NCI-H526 treated with DMSO at 0.1 percent for 48 hours (cell line): ENCODE measurements around the gene LATS2.

Source experiments
- DNase-seq: peaks from one replicate; lab custom pipeline; 2025; lab: John Stamatoyannopoulos, UW

LATS2 gene

DNA sequence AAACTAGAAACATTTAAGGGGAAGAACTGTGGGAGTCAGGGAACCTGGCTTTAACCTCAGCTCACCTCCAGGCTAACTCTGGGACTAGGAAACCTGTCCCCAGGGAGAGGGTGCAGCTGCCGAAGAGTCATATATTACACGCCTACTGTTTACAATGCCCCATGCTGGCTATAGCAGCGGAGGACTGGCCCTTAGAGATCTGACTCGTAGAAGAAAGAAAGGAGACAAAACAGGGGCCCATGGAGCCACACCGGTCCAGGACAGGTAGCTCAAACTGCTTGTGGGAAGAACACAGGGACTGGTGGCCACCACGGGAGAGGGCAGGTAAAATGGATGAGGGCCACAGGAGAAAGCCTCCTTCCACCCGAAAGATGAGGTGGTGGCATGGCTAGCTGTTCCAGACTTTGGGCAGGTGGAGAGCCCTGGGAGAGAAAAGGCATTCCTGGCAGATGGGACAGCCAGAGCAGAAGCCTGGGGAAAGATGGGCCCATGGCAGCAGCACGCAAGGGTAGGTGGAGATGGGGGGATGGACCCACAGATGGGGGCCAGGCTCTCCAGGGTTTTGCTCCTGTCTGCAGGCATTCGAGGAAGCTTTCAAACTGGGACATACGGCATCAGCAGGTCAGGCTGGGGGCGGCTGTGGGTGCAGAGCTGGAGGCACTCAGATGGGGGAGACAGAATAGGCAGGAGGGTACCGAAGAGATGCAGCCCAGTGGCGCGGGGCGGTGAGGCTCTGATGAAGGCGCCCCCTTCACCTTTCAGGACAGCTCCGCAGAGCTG, 69.5 kb downstream of the LATS2 start:
- no peak for DNase-seq

DNA sequence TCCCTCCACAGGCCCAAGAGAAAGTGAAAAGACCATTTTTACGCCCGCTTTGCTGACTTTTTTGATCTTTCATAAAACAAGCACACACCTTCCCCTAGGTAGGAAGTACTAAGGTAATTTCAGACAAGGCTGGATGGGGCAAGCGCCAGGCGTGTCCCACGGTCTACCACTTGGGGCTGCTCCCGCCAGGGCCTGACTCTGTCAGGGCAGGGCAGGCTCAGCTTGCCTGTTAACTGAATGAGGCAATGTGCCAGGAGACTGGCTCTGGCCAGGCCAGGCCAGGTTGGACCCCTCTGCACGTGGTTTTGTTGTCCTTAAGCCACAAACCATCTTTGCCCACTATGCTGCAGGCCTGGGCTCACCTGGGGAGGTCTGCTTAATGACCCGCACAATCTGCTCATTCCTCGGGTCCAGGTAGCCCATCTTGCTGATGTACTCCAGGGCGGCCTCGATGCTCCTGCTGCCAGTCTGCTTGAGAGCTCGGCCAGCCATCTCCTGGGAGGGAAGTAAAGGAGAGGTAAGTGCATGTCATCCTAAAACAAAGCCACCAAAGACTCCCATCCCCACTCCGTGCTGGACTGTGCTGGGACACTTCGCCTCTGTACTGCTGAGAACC, 70.4 kb downstream of the LATS2 start:
- no peak for DNase-seq

DNA sequence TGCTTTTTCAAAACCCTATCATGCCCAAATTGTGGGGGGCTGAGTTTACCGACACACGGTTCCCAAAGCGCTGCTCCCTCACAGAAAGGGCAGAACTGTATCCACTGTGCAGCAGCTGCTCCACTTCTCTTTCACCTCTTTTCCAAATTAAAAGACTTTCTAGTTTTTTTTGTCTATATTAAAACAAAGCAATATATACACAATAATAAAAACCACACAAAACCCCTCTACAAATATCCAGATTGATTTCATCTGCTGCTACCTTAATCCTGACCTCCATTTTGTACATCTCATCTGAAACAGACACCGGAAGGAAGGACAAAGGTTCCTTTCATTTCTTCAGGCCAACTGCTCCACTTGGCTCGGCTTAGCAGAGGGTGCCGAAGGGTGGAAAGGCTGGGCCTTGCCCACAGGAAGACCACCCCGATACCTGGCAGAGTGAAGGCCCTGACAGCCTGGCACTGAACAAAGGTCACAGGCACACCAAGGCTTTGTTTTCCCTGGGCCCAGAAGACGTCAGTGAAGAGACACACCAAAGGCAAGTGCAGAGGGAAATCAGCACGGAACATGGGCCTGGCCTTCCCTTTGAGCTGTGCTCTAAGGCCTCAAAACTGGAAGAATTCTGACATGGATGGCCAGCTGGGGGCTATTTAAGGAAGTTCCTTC, 71.6 kb downstream of the LATS2 start:
- DNase-seq: no peak

DNA sequence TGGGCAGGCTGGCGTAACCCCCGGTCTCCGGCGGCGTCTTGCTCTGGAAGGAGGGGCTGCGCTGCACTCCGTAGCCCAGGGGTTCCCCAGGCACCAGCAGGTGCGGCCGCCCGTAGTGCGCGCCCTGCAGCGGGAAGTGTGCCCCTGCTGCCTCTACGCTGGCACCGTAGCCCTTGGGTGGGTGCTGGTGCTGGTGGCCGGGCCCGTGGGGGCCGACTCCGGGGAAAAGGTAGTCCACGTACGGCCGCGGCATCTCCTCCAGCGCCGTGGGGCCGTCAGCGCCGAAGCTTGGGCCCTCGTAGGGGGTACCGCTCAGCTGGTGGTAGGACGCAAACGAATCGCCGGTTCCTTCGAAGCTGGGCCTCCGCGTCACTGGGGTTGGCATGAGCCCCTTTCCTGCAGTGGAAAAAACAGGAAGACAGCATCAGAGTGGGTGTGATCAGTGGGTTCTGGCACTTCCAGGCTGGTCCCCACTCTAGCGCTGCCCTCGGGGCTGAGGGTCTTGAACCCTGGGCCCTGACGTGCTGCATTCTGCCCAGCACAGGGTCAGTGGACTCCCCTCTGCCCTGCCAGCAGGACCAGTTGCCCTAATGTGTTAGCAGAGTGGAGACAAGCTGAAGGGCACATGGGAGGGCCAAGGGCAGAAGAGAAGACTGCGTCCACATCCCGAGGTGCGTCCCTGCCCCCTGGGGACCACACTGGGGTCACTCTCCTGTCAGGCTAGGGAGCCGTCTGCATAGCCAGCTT, 72.3 kb downstream of the LATS2 start:
- DNase-seq: no peak

DNA sequence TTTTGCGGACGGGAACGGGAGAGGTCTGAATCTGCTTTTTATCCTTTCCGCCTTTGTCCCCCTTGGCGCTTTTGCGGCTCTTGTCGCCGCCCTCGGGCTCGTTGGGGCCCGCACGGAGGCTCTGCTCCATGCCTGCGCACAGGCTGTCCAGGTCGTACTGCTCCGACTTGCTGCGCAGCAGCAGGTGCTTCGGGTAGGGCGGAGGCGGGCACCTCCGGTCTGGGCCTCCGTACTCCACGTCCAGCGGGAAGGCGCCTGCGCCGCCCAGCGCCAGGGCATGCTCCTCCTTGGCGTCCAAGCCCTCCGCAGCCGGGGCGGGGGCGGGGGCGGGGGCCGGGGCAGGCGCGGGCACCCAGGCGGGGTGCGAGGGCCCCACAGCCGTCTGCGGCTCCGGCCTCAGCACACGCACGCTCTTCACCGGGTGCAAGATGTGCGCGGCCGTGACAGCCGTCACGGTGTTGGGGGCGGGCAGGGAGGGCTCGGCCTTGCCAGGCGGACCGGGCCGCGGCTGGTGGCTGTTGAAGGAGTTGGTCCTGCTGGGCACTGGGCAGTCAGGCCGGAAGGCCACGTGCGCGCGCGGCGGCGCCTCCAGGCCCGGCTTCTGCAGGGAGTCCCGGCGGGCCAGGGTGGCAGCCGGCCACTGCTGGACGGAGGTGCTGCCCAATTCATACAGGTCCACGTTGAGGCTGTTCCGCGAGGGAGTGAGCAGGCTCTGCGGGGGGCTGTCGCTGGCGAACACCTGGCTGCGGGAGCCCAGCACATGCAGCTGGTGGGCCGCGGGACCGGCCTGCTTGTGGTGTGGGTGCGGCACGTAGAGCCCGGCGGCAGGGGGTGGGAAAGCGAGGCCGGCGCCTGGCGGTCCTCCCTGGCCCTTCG, 73.1 kb downstream of the LATS2 start:
- no peak for DNase-seq

DNA sequence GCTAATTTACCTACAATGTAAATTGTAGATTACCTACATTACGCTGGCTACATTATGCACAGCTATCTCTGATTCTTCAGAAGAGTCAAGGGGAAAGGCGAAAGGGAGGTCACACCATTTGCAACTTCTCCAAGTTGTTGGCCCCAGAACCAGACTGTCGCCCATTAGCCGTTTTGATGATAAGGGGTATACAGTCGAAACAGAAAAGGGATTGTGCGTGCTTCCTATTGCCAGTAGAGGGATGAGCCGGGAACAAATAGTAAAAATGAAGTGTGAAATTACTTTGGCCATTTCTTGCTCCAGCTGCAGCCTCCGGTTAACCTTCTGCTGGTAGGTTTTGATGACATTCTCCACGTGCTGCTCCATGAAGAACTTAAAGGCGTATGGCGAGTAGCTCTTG, 73.8 kb downstream of the LATS2 start:
- no peak for DNase-seq

DNA sequence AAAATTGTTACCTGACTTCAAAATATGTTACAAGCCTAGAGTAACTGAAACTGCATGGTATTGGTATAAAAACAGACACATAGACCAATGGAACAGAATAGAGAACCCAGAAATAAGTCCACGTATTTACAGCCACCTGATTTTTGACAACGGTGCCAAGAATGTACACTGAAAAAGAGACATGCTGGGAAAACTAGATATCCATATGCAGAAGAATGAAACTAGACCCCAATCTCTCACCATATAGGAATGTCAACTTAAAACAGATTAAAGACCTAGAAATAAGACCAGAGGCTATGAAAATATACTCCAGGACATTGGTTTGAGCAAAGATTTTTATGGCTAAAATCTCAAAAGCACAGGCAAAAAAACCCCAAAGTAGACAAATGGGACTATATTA, 76.5 kb downstream of the LATS2 start:
- DNase-seq: no peak

DNA sequence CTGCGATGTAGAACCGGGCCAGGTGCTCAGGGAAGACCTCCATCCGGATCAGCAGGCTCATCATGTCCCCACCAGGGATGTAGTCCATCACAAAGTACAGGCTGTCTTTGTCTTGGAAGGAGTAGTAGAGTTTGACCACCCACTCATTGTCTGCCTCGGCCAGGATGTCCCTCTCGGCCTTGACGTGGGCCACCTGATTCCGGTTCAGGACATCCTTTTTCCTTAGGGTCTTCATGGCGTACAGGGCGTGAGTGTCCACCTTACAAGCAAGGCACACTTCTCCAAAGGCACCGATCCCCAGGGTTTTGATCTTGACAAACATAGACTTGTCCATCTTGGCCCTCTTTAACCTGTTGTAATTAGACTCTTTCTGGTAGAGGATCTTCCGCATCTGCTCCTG, 78.0 kb downstream of the LATS2 start:
- DNase-seq: no peak

DNA sequence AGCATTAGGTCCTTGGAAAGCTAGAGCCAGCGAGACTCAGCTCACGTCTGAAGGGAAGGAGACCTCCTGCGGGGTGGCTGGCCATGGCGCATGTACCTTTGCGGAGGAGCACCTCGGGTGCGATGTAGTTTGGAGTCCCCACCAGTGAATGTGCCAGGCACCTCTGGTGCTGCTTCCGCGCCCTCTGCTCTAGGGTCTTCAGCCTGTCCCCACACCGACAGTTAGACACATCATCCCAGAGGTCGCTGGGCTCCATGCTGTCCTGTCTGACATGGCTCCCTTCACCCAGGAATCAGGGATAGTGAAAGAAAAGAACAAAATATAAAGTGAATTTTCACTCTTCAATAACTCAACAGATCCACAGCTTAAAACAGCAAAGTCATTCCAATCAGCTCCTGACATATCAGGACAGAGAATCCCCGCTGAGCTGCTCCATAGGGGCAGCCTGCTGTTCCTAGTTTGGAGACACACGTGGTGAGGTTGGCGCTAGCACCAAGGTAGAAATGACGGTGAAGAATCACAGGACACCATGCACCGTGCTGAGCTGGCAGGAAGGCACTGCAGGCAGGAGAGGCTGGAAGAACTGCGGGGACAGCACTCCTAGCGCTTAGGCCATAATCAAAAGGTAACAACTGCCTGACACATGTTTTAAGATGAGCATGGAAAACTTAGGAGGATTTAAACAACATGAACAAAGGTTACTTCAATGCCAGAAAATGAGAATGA, 79.9 kb downstream of the LATS2 start:
- DNase-seq: no peak

DNA sequence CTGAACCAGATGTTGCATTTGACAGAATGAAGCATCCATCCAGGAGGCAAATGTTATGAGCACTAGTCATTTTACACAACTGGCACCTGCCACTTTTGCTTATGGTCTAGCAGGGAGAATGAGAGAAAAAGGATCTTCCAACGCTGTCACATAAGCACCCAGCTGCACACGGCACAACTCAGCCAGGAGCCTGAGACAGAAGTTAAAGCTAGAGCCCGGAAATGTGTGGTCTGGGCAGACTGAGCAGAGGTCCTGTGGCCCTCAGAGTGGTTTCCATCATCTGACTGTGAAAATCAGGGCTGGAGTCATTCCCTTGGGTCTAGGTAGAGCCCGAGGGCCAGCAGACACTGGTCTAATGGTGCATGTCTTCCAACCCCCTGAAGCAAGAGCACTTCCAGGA, 80.5 kb downstream of the LATS2 start:
- DNase-seq: no peak

DNA sequence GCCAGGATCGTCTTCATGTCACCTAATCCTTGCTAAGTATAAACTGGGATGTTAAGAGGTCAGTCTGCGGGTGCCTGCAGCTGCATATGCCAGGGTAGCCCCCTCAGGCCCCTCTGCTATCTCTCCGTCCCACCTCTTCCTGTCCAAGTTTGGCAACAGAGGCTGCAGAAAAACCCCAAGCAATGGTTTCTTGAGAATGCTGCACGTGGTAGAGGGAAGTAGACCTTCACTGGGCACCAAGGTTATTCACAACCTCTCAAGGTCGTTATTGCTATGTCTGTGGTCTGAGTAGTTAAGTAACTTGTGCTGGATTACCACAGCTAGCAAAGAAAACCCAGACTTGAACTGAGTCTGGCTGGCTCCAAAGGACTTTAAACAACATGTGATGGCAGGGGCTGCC, 81.0 kb downstream of the LATS2 start:
- no peak for DNase-seq

DNA sequence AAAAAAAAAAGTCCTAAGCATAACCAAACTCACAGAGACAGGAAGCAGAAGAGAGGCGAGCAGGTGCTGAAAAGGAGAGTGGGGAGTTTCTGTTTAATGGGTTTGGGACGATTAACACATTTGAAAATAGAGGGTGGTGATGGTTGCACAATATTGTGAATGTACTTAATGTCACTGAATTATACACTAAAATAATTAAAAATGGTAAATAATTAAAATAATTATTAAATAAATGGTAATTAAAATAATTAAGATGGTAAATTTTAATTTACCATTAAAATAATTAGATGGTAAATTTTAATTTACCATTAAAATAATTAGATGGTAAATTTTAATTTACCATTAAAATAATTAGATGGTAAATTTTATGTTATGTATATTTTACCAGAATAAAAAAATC, 84.0 kb downstream of the LATS2 start:
- DNase-seq: no peak

DNA sequence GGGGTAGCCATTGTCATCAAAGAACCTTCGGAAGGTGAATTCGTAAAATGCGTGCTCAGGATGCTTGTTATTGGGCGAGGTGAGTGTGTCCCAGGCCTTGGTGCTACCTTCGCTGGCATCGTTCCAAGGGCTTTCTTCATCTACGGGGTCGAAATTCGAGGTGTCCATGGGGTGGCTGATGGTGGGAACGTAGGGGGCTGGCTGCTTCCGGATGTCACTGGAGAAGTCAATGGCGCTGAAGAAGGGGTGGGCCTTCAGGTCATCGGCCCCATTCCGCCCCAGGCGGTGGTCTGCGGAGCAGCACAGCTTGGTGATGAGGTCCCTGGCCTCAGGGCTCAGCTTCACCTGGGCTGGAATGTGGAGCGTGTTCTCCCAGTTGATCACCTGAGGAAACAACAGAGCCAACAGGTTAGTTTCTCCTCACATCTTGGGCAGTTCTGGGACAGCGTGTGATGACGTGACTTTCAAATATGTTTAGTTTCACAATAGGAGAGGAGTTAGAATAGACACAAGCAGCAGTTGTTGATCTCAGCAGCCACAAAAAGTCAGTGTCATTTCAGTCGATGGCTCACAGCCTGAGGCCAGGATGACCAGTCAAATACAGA, 86.3 kb downstream of the LATS2 start:
- DNase-seq: no peak

DNA sequence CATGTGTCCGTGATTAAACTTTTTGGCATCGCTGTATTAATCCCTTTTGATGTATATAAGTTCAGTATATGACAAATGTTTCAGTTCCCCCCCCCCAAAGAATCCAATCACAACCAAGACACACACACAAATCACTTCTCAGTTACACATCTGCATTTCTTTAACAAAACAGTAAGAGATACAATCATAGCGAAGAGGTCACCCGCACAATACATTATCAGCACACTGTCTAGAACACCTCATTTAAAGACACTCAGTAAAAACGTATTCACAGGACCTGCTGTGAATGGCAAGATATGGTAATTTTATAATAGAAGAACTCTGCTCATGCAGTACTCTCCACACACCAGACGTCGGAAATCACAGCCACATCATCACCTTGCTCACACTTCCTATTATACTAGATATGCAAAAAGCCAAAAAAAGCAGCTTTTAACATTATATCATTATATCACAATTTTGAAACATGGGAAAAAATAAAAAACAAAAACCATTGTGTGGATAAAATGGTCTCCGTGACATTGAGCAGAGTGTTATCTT, 87.4 kb downstream of the LATS2 start:
- DNase-seq: no peak

DNA sequence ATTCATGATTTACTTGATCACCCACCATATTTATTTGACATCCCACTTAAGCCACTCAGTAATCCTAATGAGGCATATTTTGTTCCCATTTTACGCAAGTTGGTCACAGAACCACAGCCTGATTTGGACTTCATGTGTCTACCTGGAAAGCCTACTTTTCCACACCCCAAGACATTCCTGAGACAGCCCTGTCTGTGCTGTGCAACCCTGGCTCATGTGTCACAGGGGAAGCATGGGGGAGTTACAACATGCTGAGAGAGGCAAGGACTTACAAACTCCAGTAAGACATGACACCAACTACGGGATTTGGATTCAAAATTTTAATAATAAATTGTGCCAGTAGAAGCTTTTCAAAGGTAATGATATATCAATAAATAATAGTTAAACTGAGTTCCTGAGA, 88.7 kb downstream of the LATS2 start:
- no peak for DNase-seq

DNA sequence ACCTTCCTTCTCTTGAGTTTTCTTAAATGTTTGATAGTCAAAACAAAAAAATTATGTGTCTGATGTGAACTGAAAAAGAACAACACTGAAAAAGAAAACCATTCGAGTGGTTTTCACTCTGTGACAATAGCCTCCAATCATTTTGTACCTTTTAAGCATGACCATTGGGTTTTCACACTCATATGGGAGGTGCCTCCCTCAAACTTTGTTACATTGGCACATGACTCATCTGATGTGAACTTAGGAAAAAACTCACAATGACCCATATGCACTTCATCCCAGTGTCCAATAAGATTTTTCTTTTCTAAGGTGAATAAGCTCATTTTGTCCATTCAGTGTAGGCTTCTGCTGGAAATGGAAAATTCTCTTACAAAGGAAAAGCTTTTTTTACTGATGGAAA, 92.2 kb downstream of the LATS2 start:
- no peak for DNase-seq

DNA sequence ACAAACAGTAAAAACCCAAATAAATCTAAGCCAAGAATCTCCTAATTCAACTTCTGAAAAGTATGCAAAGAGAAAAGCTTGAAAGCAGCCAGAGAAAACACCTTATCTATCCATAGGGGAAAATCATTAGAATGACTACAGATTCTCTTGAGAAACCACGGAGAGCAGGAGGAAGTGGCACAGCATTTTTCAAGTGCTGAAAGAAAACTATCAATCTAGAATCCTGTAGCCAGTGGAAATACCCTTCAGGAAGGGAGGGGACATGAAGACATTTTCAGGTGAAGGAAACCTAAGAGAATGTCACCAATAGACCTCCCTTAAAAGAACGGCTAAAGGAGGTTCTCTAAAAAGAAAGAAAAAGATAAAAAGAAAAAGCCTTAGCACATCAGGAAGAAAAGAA, 92.6 kb downstream of the LATS2 start:
- no peak for DNase-seq

DNA sequence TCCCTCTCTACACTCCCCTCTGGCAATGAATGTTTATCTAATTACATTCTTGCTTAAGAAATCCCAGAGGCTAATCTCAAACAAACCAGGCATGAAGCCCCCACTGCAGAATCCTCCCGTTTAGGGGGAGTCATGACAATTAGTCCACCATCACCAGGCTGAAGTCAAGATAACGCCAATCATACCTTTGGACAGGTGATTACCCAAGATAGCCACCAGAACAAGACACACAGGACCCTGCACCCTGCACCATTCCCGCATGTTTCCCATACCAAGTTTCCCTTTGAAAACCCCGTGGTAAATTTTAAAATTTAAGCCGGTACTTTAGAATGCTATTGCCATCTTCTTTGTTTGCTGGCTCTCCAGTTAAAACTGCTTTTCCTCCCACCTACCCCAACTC, 94.0 kb downstream of the LATS2 start:
- DNase-seq: no peak

DNA sequence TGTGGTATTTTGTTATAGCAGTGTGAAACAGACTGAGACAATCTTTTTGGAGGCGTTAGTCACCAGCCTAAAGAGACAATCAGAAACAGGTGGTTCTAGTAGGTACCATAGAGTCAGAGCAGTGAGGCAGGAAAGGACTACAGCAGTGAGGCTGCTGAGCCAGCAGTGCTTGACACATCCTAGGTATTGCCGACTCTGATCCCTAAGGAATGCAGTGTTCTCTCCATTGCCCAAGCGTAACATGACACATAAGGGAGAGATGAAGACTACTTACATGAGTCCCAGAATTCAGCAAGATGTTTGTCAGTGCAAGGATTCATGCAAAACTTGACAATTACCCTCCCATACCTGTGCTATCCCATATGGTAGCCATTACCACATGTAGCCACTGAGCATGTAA, 96.5 kb downstream of the LATS2 start:
- no peak for DNase-seq

DNA sequence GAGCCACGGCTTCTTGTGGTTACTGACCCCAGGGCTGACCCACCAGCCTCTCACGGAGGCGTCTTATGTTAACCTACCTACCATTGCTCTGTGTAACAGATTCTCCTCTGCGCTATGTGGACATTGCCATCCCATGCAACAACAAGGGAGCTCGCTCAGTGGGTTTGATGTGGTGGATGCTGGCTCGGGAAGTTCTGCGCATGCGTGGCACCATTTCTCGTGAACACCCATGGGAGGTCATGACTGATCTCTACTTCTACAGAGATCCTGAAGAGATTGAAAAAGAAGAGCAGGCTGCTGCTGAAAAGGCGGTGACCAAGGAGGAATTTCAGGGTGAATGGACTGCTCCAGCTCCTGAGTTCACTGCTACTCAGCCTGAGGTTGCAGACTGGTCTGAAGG, 99.7 kb downstream of the LATS2 start:
- DNase-seq: peak; percentile 18
